SK-MEL-5 (cell line): Measurements from ENCODE around the gene SCARB1. TPM values are rescaled to one million over a fixed set of nuclear protein-coding genes. Genes with fewer than 3 reads are reported as not detected.

Experiments
- DNase-seq: peaks from one replicate; pipeline ENCODE4 v3.0.0-alpha.2; 2016; ENCODE audit warnings: low read depth, low spot score
- in situ Hi-C: cut with HindIII; loops from 2 replicates; pipeline ENCODE4 v1.10.0; 2016; ENCODE audit warnings: low sequenced_read_pairs, high pct_unique_total_duplicates, low pct_unique_long_range_greater_than_20kb
- total RNA-seq: library from RNA; depleted of rRNA; stranded (reverse); fragments of >200 nt; shearing (Covaris generic); gene quantifications from 2 replicates; pipeline ENCODE4 v1.2.3, GENCODE V29; 2014

SCARB1 gene
- total RNA-seq, 1 experiment from 2014 or later, result 193 TPM

DNA sequence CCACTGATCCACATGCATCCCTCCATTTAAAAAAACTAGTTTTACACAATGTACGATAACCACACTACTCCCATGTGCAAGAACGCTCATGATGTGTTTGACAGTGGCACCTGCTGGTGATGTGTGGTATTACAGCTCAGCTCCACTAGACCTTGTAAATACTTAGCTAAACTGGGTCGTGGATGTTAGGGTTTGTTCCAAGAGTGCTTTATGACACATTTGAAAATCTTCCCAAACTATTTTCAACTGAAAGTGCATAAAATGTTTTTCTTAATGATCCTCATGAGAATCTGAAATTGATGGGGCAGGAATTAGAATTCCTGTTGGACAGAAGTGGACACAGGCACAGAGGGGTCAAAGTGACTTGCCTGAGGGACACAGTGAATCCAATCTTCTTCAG lies 99.2 kb downstream of the SCARB1 start:
- DNase-seq, result peak; percentile 73
- in situ Hi-C loops, result no loop called here

DNA sequence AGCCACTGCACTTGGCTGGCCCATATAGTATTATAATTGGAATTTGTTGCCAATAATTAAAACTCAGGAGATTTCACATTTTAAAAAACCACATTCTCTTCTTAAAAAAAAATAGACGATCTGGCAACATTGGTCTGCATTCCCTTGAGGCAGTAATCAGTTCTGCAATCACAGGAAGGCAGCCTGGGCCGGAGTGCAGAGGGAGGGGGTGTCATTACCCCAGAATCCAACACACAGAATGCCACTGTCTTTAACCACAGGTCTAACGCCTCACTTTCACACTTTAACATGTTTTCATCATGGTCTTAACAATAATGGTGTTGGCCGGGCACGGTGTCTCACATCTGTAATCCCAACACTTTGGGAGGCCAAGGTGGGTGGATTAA lies 100.1 kb downstream of the SCARB1 start:
- in situ Hi-C loops, result no loop called here
- no peak for DNase-seq

DNA sequence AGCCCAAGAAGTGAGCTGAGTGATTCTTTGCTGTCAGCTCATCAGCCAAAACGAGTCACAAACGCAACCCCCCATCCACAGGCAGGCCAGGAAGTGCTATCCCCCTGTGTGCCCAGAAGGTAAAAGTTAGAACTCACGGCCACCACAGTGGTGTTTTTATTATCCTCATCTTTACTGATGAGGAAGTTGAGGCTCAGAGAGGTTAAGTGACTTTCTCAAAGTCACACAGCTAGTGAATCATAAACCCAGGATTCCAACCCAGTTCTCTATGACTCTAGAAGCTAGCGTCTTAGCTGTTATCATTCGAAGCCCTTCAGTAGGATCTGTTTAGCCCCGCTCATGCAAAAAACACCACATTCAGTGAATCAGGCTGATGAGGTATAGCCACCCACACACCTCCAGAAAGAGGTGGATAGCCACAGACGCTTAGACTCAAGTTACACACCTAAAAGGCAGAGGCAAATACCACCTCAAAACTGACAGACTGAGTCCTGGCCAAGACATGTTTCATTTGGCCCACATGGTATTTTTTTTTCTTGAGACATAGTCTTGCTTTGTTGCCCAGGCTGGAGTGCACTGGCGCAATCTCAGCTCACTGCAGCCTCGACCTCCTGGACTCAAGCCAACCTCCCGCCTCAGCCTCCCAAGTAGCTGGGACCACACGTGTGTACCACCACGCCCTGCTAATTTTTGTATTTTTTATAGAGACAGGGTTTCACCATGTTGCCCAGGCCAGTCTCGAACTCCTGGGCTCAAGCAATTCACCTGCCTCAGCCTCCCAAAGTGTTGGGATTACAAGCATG lies 100.7 kb downstream of the SCARB1 start:
- in situ Hi-C loops, result no loop called here
- DNase-seq, result no peak

- DNase-seq, result no peak
- in situ Hi-C loops, result no loop called here
Measured at GRCh38 chr12:124762384-124762783, 101.3 kb downstream of the SCARB1 start.

- in situ Hi-C loops, result no loop called here
- no peak for DNase-seq
Measured at GRCh38 chr12:124761871-124762270, 101.8 kb downstream of the SCARB1 start.

- in situ Hi-C loops, result no loop called here
- no peak for DNase-seq
Measured at GRCh38 chr12:124761056-124761455, 102.6 kb downstream of the SCARB1 start.

DNA sequence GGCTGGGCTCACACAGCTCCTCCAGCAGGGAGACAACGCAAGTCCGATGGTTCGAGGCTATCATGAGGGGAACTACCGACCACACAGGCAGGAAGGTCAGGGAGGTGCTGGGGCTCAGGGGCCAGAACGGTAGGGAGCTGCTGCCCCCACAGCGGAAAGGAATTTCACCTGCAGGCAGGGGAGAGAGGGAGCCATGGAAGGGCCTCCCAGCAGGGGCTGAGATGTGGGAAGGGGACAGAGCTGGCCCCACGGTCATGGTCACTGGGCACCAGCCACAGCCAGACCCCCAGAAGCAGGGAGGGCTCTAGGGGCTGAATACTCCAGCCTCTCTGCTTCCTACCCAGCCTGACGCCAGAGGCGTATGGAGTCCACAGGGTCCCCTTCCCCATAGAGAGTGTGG lies 103.1 kb downstream of the SCARB1 start:
- in situ Hi-C loops, result no loop called here
- DNase-seq, result no peak

DNA sequence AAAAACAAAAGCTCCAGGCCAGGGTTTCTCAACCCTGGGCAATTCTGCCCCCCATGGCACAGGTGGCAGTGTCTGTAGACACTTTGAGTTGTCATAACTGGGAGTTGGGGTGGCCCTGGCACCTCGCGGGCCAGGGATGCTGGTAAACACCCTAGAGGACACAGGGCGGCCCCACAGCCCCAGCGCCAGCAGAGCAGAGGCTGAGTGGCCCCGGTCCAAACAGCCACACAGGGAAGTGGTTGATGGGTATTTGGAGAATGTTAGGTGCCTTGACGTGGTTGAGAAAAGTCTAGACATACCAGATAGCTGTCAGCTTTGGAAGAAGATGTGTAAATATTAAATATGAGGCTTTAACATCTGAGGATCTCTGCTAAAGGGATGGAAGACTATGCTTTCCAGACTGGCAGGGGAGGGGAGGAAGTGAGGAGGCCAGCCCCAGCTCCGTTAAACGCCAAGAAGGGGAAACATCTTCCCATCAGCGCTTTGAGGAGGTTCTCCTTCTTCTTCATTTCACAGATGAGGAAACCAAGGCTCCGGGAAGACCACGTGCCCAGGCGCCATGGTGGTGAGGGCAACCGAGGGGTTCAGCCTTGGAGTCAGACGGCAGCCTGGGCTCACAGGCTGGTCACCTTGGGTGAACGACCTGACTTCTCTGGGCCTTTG lies 103.7 kb downstream of the SCARB1 start:
- in situ Hi-C loops, result no loop called here
- DNase-seq, result no peak

DNA sequence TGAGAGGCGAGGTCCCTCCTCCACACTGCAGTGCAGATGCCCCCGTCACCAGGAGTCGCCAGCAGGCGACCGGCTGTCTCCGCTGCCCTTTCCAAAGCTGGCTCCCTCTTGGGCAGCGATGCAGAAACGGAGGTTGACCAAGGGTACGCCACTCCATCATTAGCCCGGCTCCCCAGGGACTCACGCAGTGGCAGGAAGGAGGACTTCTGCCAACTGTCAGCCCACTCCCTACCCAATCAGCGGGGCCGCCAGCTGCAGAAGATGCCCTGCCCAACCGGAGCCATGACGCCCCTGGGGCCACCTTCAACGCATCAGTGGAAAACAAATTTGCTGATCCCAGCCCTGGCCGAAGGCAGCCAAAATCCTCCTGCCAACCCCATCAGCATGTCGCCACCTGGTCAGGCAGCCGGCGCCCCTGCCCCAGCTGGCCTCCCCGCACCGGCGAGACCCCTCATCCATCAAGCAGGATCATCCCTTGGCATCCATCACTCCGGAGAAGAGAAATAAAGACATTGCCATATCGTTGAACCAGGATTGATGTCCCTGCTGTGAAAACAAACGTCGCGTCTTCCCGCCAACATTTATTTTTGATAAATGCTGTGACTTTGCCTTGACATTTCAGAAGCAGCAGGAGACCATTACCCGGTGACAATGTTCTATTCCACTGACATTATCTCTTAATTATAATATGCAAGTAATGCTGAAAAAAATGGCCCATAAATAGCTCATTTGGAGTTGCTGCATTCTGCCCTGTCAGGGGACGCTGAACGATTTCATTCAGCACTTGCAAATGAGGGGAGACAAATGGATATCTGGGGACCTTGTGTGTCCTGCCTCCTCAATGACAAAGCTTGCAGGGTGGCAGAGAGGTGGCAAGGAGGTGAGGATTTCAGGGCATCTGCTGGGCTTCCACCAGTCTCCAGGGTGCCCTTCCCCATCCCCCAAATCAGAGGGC lies 105.1 kb downstream of the SCARB1 start:
- DNase-seq, result no peak
- in situ Hi-C loops, result no loop called here

DNA sequence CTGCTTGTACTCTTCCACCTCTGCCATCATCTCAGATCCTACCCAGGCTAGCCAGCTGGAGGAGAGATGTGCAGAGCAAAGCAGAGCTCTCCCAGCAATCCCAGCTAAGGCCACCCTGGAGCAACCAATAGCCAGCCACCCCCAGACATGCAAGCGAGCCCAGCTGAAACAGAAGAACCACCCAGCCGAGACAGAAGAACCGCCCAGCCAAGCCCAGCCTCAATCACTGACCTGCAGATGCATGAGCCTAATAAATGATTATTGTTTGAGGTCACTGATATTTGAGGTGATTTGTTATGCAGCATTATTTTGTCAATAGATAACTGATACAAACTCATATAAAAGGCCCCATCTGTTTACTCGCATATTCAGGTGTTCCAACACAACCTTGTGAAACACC lies 106.3 kb downstream of the SCARB1 start:
- in situ Hi-C loops, result no loop called here
- no peak for DNase-seq

DNA sequence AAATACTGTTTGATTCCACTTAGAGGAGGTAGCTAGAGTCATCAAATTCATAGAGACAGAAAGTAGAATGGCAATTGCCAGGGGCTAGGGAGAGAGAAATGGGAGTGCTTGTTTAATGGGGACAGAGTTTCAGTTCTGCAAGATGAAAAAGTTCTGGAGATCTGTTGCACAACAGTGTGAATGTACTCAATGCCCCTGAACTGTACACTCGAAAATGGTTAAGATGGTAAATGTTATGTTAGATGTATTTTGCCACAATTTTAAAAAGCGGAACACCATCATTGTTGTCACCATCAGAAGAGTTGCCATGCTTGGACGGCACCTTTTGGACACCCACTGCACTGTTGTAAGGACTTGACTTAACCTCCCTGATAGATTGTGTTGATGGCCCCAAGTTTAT lies 106.9 kb downstream of the SCARB1 start:
- DNase-seq, result no peak
- in situ Hi-C loops, result no loop called here

- in situ Hi-C loops, result no loop called here
Measured at GRCh38 chr12:124756166-124756565, 107.5 kb downstream of the SCARB1 start.

DNA sequence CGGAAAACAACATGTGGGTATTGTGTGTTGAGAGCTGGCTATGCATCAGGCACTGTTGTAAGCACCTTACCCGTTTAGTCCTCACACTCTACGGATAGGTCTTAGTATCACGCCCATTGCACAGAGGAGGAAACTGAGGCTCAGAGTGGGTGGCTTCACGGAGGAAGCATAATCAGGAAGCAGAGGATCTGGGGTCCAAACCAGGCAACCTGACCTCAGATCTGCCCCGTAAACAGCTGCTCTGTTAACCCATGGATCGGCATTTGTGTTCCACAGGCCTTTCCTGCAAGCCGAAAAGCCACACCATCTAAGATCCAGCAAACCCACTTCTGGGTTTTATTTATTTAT lies 107.9 kb downstream of the SCARB1 start:
- DNase-seq, result no peak
- in situ Hi-C loops, result no loop called here

More at GRCh38 chr12:124756166-124756565, 107.5 kb downstream of the SCARB1 start:
- DNase-seq, result no peak

- peak; percentile 45 for DNase-seq
- in situ Hi-C loops, result no loop called here
Measured at GRCh38 chr12:124754949-124755800, 108.5 kb downstream of the SCARB1 start.

DNA sequence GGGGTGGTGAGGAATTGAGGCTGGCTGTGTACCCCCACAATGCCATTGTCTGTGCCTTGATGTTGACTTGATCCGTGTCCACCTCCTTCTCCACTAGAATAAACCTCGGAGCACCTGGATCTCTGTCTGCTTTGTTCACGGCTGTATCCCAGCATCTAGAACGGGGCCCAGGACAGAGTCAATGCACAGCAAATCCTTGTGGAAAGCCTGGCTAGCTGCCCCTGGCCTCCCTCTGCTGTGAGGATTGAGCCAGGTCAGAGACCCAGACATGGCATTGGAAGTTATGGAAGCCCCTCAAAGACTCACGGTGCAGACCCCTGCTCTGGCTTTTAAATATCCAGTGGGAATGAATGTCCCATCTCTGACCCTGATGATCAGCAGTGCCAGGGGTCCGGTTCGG lies 109.2 kb downstream of the SCARB1 start:
- in situ Hi-C loops, result no loop called here
- DNase-seq, result no peak

GRCh38 chr12:124753993-124754392 lies 109.7 kb downstream of the SCARB1 start:
- in situ Hi-C loops, result no loop called here
- DNase-seq, result no peak

DNA sequence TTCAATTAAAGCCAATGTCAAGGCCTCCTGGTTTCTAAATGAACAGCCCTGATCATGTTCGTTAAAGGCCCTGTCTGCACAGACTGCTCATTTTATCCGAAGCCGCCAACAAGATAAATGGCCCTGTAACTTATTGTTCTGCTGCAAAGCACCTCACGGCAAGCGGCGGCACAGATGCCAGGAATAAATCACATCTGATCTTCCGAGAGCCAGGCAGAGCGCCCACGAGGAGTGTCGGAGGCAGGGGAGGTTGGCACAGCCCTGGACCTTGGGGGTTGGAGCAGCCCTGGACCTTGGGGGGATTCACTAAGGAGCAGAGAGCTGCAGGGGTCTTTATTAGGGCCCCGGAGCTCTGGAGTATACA lies 110.5 kb downstream of the SCARB1 start:
- DNase-seq, result no peak
- in situ Hi-C loops, result no loop called here
